PC-3 (cell line): ENCODE measurements around the gene FTO. TPM values are rescaled to one million over a fixed set of nuclear protein-coding genes. Genes with fewer than 3 reads are reported as not detected.

Source experiments
- ATAC-seq: fragments of 200-7000 bp; cut with Tn5 transposase; 2 replicates; pipeline ENCODE4 v1.9.1; 2020; ENCODE audit warnings: mild to moderate bottlenecking, moderate library complexity
- BruUV-seq: library from RNA; stranded (reverse); fragments of 400-500 nt; replicated peaks from 2 replicates; lab custom pipeline; 2021; lab: Mats Ljungman, UMichigan
- CTCF ChIA-PET: fragments of 300-600 bp; sonication (Branson Sonifier 250); formaldehyde crosslinking; loops from one replicate; lab custom pipeline; 2022; ENCODE audit warnings: antibody characterized with exemption; lab: Charles Lee
- POLR2A ChIA-PET: fragments of 300-600 bp; sonication (Branson Sonifier 250); formaldehyde crosslinking; loops from one replicate; lab custom pipeline; 2022; ENCODE audit warnings: antibody characterized with exemption; ENCODE audit not compliant: unreplicated experiment; lab: Charles Lee
- DNase-seq: peaks from one replicate; pipeline ENCODE4 v3.0.0-alpha.2; 2015
- H2AFZ ChIP-seq: fragments of 300-600 bp; sonication (generic); 2 replicates; pipeline ENCODE4 v1.6.0; 2016; ENCODE audit warnings: antibody characterized with exemption, low read length
- H3F3A ChIP-seq: fragments of 300-600 bp; sonication (generic); one replicate; pipeline ENCODE4 v1.6.0; 2017; ENCODE audit warnings: antibody characterized with exemption, low read length, control low read depth, mild to moderate bottlenecking; ENCODE audit not compliant: unreplicated experiment
- H3K27ac ChIP-seq: fragments of 300-600 bp; sonication (generic); 2 replicates; pipeline ENCODE4 v1.5.1; 2016; ENCODE audit warnings: mild to moderate bottlenecking, low read length
- H3K27me3 ChIP-seq: fragments of 300-600 bp; sonication (generic); 2 replicates; pipeline ENCODE4 v1.6.1; 2016; ENCODE audit warnings: low read length, mixed read lengths
- H3K36me3 ChIP-seq: fragments of 300-600 bp; sonication (generic); 2 replicates; pipeline ENCODE4 v1.6.1; 2016; ENCODE audit warnings: low read depth, mixed run types, low read length, mixed read lengths
- H3K4me1 ChIP-seq: fragments of 300-600 bp; sonication (generic); 2 replicates; pipeline ENCODE4 v1.5.1; 2016; ENCODE audit warnings: low read length; ENCODE audit not compliant: insufficient read depth
- H3K4me2 ChIP-seq: fragments of 300-600 bp; sonication (generic); 2 replicates; pipeline ENCODE4 v1.6.0; 2016; ENCODE audit warnings: low read length
- H3K4me3 ChIP-seq: fragments of 300-600 bp; sonication (generic); 2 replicates; pipeline ENCODE4 v1.5.1; 2016; ENCODE audit warnings: mild to moderate bottlenecking, low read length, mixed read lengths
- H3K79me2 ChIP-seq: fragments of 300-600 bp; sonication (generic); 2 replicates; pipeline ENCODE4 v1.6.1; 2017; ENCODE audit warnings: low read length, mixed read lengths
- H3K9ac ChIP-seq: fragments of 300-600 bp; sonication (generic); 2 replicates; pipeline ENCODE4 v1.6.0; 2016; ENCODE audit warnings: mild to moderate bottlenecking, low read length
- H3K9me2 ChIP-seq: fragments of 300-600 bp; sonication (generic); replicated peaks from 2 replicates; pipeline ENCODE4 v1.6.1; 2016; ENCODE audit warnings: mixed run types, low read length, mixed read lengths
- H3K9me3 ChIP-seq: fragments of 300-600 bp; sonication (generic); 2 replicates; pipeline ENCODE4 v1.6.1; 2016; ENCODE audit warnings: low read length, mixed read lengths
- H4K20me1 ChIP-seq: fragments of 300-600 bp; sonication (generic); 2 replicates; pipeline ENCODE4 v1.6.1; 2016; ENCODE audit warnings: low read length, mixed read lengths
- EZH2 ChIP-seq: fragments of 300-600 bp; sonication (generic); IDR thresholded peaks from one replicate; pipeline ENCODE4 v1.6.1; 2017; ENCODE audit warnings: antibody characterized with exemption, mild to moderate bottlenecking, low read length; ENCODE audit not compliant: unreplicated experiment
- EZH2phosphoT487 ChIP-seq: fragments of 300-600 bp; sonication (generic); IDR thresholded peaks from 2 replicates; pipeline ENCODE4 v1.6.1; 2018; ENCODE audit warnings: mild to moderate bottlenecking, antibody characterized with exemption, low read length, borderline replicate concordance
- intact Hi-C: fragments of 100-400 bp; cut with micrococcal nuclease; formaldehyde crosslinking; loops from 2 replicates; pipeline ENCODE4 v1.9.0; 2023
- total RNA-seq: library from RNA; depleted of rRNA; stranded (reverse); fragments of >200 nt; gene quantifications from 2 replicates; pipeline ENCODE4 v1.2.3, GENCODE V29; 2014
- TF ChIP-seq, protein P1 (sequence below): fragments of 300-600 bp; sonication (generic); conservative IDR thresholded peaks from 2 replicates; pipeline ENCODE4 v1.5.1; 2017; ENCODE audit warnings: antibody characterized with exemption, low read depth, mild to moderate bottlenecking, low read length

The FTO gene
- total RNA-seq, 1 experiment from 2014 or later: 27.0 TPM

DNA sequence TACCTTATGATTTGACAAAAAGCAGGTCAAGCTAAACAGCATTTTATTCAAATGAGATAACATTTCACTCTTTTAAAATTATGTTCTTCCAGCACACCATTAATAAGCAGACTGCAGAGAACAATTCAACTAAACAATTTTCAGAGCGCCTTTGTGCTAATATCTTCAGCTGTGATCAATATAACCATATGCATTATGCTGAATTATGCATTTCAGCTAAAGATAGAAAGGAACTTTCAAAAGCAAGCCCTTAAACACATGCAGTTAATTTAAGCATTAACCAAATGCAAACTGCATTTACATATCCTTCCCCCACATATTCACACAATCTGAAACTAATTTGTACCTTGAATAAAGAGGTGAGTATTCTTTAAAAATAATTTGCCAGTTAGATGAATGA, 41.9 kb upstream of the FTO start:
- no peaks in the 10 kb centered on the region for H3K36me3 ChIP-seq
- no peak for ATAC-seq
- H3F3A ChIP-seq: no peaks in the 10 kb centered on the region
- H3K9me3 ChIP-seq: no peaks in the 10 kb centered on the region
- H3K9ac ChIP-seq: no peak overlapping the region
- no peaks in the 10 kb centered on the region for H3K27me3 ChIP-seq
- no peak overlapping the region for H3K27ac ChIP-seq
- H3K9me2 ChIP-seq: no peaks in the 10 kb centered on the region
- no peaks in the 10 kb centered on the region for H3K79me2 ChIP-seq
- H3K4me1 ChIP-seq: no peaks in the 10 kb centered on the region
- CTCF ChIA-PET: no interaction called here
- H2AFZ ChIP-seq: no peak overlapping the region
- H4K20me1 ChIP-seq: no peaks in the 10 kb centered on the region
- no peak for DNase-seq
- no peak for TF ChIP-seq EZH2phosphoT487
- TF ChIP-seq, protein P1, sequence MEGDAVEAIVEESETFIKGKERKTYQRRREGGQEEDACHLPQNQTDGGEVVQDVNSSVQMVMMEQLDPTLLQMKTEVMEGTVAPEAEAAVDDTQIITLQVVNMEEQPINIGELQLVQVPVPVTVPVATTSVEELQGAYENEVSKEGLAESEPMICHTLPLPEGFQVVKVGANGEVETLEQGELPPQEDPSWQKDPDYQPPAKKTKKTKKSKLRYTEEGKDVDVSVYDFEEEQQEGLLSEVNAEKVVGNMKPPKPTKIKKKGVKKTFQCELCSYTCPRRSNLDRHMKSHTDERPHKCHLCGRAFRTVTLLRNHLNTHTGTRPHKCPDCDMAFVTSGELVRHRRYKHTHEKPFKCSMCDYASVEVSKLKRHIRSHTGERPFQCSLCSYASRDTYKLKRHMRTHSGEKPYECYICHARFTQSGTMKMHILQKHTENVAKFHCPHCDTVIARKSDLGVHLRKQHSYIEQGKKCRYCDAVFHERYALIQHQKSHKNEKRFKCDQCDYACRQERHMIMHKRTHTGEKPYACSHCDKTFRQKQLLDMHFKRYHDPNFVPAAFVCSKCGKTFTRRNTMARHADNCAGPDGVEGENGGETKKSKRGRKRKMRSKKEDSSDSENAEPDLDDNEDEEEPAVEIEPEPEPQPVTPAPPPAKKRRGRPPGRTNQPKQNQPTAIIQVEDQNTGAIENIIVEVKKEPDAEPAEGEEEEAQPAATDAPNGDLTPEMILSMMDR: no peak
- TF ChIP-seq EZH2: no peak
- intact Hi-C loops: no loop called here
- BruUV-seq: no TSS peak
- H3K4me3 ChIP-seq: no peak overlapping the region
- POLR2A ChIA-PET: no interaction called here
- no peak overlapping the region for H3K4me2 ChIP-seq

DNA sequence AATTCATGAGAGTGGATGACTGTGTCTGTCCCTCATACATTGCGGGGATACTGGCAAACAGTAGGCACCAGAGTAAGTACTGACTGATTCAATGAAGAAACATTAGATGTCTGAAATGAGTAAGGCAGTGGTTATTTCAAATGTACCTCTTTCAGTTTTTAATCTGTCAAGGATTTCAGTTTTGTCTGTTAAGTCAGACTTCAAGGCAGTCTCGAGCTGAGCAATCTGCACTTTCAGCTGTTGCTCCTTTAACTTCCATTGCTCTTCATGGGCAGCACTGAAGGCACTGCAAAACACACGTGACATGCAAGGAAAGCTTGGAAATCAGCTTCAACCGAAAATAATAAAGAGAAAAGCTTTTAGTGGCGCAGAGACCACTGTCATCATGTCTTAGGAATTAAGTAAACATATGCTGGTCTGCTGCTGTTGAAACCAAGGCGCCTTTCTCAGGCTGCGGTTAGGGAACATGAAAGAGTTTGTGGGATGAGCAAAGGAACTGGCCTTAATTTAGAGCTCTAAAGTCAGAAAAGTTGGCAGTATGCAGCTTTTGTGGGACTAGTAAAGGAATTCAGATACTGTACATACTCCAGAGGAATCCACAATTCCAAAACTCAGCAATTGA, 39.1 kb upstream of the FTO start:
- Histone ChIP-seq H3K9ac (no peak overlapping the region), H3K9me2 (no peaks in the 10 kb centered on the region)
- intact Hi-C loops: no loop called here

More for the DNA sequence above, 39.1 kb upstream of the FTO start:
- ATAC-seq (no peak), DNase-seq (no peak)
- Histone ChIP-seq H3K4me1 (no peaks in the 10 kb centered on the region), H3K9me3 (no peaks in the 10 kb centered on the region), H3K79me2 (no peaks in the 10 kb centered on the region), H2AFZ (no peak overlapping the region), H4K20me1 (no peaks in the 10 kb centered on the region), H3K4me2 (no peak overlapping the region), H3K27me3 (no peaks in the 10 kb centered on the region), H3F3A (no peaks in the 10 kb centered on the region), H3K36me3 (no peaks in the 10 kb centered on the region), H3K4me3 (no peak overlapping the region), H3K27ac (no peak overlapping the region)
- no TSS peak for BruUV-seq
- POLR2A ChIA-PET: no interaction called here
- no peak for TF ChIP-seq EZH2phosphoT487
- no peak for TF ChIP-seq EZH2
- TF ChIP-seq, protein P1: no peak
- CTCF ChIA-PET: no interaction called here
